Hypothalamus (tissue), 51 donors: ENCODE results near the gene VEPH1.
"Not testable (repeated sequence)": the region's sequence is repeated elsewhere in the genome, so short reads cannot be mapped to it uniquely, and the experiment has no call there.

Source experiments
- DNase-seq, 51 donors: peaks; one replicate each; lab custom pipeline; 2025; lab: John Stamatoyannopoulos, UW

VEPH1 gene

DNA sequence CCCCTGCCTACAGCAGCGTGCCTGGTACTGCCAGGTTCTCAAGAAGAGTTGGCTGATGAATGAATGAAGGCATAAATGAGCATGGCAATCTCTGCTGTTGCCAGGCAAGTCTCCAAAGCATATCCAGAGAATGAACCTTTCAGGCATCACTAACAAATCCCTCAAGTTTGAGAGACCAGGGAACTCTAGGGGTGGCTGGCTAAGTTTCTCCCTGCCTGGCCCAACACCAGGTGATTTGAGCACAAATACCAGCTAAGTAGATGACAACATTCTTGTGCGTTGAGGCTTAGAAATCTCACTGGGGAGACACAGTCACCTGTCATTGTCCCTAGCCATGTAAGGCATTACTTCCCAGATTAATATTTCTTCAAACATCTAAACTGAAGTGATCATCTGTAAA lies 147.9 kb downstream of the VEPH1 start:
- DNase-seq = no peak

DNA sequence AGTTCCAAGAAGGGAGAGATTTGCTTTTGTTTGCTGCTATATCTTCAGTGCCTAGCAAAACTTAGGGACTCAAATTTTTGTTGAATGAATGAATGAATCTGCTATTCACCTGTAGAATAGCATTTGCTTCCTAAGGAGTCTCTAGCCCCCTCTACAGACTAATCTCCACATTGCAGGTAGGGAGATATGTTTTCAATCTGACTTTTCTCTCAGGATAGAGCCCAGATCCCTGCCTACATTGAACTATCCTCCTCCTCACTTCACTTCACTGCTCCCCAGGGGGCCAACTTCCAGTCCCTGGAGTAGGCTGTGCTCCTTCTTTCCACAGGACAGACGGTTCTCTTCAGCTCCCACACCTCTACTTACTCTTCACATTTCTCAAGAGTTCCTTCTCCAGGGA lies 148.5 kb downstream of the VEPH1 start:
- peak in 1 of 51 donors; percentile 16 for DNase-seq

DNA sequence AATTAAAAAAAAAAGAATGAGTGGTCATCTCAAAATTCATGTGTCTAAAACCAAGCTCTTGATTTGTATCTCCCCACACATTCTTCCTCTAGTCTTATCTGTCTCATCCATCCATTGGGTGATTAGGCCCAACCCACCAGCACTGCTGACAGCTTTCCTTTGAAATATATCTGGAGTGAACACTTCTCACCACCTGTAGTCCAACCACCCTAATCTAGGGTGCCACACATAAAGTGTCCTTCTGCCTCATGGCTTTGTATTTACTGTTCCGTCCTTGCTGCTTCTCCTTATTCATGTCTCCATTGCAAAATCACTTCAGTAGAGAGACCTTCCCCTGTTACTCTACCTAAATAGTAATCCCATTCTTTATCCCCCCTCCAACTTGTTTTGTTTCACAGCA lies 149.0 kb downstream of the VEPH1 start:
- DNase-seq = no peak

DNA sequence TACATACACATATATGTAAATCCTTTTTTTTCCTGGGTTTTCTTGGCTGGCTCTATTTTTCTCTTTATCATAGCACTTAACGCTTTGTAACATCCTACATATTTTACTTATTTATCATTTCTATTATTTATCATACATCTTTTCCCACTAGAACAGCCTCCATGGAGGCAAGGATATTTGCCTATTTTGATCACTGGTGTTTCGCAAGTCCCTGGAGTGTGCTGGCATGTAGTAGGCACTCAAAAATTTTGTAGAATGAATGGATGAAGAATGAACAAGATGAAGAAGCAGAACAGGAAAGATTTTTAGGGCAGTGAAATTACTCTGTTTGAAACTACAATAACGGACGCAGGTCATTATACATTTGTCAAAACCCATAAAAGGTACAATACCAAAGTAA lies 149.6 kb downstream of the VEPH1 start:
- no peak for DNase-seq

DNA sequence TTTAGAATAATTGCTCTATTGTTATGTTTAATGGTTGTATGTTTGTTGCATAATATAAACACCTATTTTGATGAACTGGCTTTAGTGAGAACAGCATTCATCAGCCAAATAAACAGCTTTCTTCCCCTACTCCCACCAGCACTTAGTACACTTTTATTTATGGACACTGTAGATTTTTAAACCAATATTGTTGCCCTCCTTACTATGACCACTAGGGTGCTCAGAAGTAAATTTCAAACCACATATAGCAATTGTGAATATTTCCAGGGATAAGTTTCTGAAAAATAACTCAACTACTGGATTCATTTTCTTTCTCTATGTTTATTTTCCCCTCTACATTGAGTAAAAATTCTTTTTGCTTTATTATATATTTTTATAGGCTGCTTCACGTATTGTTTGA lies 151.2 kb downstream of the VEPH1 start:
- no peak for DNase-seq

DNA sequence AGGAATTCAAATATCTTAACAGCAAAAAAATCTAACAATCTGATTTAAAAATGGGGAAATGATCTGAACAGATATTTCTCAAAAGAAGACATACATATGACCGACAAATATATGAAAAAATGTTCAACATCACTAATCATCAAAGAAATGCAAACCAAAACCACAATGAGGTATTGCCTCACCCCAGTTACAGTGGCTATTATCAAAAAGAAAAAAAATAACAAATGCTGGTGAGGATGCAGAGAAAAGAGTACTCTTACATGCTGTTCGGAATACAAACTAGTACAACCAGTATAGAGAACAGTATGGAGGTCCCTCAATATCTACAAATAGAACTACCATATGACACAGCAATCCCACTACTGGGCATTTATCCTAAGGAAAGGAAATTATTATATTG lies 152.6 kb downstream of the VEPH1 start:
- DNase-seq = not testable (repeated sequence)

DNA sequence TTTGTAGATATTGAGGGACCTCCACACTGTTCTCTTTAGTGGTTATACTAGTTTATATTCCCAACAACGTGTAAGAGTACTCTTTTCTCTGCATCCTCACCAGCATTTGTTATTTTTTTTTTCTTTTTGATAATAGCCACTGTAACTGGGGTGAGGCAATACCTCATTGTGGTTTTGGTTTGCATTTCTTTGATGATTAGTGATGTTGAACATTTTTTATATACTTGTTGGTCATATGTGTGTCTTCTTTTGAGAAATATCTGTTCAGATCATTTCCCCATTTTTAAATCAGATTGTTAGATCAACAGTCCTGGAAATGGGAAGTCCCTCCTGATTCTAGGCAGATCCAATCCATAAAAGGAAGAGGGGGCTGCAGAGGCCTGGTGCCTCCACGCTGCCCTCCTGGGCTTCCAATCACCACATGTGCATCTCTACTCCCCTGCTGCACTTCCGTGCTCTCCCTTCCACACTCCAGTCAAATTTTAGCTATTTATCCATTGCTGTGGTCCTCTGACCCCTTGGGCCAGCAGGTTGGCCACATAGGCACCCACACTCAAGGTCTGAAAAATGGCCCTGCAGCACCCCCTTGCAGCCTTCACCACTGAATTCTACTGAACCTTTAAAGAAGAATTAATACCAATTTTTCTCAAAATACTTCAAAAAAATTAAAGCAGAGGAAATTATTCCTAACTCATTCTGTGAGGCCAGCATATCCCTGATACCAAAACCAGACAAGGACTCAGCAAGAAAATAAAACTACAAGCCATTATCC lies 154.7 kb downstream of the VEPH1 start:
- DNase-seq = not testable (repeated sequence)

DNA sequence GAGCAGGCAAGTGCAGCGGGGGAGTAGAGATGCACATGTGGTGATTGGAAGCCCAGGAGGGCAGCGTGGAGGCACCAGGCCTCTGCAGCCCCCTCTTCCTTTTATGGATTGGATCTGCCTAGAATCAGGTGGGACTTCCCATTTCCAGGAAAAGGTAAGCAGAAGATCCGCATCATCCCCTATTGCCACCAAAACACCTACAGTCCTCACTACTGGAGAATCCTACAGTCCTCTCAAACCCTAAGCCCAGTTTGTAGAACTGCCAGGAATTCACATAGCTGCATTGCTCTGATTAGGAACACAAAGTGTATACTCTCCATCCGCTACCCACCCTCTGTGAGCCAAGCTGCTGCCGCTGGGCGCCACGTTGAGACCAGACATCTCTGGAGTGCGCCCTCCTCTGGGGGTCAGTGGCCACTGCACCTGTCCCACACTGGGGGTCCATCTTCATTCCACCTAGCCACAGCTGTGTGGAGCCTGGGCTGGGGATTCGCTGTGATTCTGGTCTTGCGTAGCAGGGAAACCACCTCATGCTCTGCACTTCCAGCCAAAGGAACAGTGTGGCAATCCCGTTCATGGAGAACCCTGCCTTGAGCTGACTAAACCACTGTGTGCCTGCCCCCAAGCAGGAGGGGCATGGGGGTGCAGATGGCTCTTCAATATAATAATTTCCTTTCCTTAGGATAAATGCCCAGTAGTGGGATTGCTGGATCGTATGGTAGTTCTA lies 155.5 kb downstream of the VEPH1 start:
- DNase-seq = no peak

DNA sequence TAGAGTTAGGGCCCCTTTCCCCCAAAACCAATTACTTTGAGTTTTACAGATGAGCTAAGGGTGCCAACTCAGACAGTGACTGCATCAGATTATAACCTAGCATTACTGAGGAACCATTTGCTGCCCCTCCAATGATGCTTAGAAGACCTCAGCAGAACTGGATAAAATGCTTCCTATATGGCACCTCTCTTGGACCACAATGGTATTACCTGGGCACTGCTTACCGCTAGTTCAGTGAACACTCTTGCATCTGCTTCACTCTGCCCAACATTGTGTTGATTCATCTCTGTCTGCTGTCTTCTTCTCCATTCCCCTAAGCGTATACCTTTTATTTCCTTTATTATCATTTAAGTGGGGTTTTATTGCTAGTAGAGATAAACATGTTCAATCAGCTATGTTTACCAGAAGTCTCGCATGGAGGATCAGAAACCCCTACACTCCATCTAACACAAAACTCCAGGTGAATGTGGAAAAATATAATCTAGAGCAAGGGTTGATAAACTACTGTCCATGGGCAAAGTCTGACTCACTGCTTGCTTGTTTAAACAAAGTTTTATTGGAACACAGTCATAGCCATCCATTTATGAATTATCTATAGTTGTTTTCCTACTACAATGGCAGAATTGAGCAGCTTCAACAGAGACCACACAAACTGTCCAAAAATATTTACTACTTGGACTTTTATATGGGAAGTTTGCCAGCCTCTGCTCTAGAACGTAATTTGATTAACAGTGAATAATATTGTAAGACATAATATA lies 166.8 kb downstream of the VEPH1 start:
- no peak for DNase-seq

DNA sequence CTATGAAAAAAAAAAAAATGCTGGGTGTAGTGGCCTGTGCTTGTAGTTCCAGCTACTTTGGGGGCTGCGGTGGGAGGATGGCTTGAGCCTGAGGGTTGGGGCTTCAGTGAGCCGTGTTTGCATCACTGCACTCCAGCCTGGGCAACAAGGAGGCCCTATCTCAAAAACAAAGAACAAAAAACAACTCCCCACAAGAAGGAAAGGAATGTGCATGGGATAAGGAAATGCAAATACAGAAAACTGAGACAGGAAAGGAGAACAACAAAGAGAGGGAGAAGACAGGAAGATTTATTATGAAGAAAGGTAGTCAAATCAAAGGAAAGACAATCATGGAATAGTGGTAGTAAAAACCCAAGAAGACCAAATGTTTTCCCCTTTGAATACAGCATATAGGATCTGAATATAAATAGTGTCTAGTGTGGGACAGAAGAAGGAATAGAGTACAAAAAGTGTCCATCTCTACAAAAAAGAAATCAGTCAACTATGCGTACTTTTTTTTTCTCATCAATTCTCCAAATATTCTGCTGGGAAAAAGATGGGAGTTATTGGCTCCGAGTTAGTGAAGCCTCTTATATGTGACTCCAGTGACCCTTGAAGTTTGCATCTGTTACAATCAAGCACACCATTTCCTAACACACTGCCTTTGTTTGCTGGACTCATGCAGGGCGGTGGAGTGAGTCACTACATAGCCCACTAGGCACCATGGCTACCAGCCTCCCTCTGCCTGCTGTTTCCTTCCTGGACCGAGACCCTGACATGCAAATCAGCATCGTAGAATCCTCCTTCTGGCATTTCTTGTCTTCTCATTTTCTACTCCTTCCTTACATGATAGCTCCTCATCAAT lies 167.8 kb downstream of the VEPH1 start:
- peak in 30 of 51 donors; percentile 1 to 60 (median 23) for DNase-seq

DNA sequence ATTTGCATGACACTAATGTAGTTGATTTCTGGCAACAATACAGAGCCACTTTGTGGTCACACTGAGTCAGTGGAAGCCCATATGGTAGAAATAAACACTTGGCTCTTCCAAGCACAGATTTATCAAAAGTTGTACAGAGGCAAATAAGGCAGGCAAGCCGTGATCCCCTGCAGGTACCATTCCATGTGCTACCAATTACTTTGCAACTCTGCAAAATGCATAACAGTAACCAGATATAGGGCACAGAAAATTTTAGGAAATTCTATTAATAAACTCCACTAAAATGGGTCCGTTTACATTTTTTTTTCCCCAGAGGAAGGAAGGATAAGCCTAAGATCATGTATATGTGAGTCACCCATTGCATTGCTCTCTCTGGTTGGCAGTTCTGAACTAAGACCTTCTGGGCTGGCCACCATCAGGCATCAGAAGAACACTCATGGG lies 169.6 kb downstream of the VEPH1 start:
- no peak for DNase-seq

DNA sequence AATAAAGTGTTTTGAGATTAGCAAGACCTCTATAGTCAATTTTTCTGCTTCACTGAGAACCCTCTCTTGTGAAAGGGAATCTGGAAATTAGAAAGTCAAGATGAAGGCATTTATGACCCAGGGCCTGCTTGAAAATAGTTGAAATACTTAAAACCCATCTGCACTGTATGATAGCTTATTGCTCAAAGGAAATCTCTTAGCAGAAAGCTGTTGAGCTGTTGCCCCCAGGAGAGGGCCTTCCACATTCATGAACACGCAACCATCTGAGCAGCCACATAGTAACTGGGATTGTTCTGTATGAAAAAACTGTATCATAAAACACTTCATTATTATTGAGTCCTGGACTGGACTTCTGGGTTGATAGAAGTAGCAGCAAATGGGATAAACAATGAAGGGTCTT lies 173.0 kb downstream of the VEPH1 start:
- no peak for DNase-seq

DNA sequence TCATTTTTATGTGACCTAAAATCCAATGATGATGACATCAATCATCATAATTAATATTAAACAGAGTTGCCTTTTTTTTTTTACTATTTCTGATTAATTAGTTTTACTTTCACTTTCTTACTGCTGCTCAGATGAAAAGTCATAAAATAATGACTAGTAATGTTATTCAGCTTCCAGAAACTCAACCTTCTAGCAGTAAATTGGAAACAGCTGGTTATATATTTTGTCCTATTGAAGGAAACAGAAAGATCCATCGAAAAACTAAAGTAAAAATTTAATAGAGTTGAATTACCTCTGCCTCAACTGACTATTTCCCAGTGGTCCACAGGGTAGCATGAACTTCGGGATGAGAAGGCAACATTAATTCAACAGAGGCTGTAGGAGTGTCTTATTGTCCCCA lies 173.7 kb downstream of the VEPH1 start:
- no peak for DNase-seq

DNA sequence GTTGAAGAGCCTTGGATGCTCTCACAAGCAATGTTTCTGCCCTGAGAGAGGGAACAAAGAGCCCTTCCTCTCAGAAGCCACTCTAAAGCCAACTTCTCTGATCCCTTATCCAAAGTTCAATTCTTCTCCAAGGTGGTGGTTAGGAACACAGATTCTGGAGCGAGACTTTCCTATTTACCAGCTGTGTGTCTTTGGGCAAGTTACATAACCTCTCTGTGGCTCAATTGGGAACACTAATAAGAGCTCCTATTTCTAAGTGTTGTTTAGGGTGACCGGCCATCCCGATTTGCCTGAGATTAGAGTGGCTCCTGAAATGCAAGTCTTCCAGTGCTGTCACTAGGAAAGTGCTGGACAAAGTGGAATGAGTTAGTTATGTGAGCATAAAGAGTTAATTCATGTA lies 175.4 kb downstream of the VEPH1 start:
- DNase-seq = no peak

DNA sequence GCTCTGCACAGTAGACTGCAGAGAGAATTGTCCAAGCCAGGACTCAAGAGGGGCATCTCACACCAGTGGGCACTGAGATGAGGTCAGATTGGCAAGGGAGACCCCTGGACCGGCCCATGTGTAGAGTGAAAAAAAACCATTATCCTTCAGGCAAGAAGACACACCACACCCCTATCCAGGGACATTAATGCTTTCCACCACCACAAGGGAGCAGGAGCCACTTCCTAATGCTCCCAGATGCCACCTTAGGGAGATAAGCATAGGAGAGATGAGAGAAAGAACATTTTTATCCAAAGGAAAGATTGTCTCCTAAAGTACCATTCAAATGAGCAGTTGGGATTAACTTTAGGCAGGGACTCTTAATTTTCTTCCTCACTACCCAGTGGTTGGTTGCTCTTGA lies 176.2 kb downstream of the VEPH1 start:
- DNase-seq = no peak

DNA sequence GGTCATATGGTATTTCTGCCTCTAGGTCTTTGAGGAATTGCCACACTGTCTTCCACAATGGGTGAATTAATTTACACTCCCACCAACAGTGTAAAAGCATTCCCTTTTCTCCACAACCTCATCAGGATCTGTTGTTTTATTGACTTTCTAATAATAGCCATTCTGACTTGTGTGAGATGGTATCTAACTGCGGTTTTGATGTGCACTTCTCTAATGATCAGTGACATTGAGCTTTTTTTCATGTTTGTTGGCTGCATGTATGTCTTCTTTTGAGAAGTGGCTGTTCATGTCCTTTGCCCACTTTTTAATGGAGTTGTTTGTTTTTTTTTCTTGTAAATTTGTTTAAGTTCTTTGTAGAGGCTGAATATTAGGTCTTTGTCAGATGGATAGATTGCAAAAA lies 178.3 kb downstream of the VEPH1 start:
- not testable (repeated sequence) for DNase-seq

DNA sequence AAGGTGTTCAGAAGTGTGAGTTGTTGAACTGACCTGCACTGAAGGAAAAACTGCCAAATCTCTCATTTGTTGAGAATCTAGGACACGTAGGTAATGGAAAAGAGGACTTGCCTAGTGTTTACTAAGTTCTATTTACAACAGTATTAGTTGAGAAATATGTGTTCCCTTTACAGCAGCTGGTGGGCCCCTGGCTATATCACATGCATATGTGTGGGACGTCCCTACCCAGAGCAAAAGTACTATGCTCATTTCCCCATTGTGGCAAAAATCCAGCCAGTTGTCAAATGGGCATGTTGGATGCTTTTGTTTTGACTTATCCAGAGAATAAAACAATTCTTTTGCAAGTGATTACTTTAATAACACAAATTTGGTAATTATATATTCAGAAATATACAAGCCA lies 179.9 kb downstream of the VEPH1 start:
- DNase-seq = no peak

DNA sequence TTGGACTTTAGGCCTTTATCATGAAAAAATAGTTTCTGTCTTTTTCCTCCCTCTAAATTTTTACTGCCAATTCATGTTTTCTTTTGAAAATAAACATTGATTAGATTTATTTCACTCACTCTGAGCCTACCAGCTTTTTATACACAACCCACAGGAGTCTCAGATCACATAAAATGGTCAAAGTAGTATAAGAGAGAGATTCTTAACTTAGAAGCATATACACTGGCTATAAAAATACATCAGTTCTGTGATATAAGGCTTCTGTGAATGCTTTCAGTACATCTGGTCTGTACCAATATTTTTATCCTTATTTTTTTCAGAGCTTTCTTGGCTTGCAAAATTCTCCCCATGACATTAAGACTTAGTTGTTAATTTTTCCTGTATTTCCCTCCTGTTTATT lies 183.5 kb downstream of the VEPH1 start:
- DNase-seq = no peak

DNA sequence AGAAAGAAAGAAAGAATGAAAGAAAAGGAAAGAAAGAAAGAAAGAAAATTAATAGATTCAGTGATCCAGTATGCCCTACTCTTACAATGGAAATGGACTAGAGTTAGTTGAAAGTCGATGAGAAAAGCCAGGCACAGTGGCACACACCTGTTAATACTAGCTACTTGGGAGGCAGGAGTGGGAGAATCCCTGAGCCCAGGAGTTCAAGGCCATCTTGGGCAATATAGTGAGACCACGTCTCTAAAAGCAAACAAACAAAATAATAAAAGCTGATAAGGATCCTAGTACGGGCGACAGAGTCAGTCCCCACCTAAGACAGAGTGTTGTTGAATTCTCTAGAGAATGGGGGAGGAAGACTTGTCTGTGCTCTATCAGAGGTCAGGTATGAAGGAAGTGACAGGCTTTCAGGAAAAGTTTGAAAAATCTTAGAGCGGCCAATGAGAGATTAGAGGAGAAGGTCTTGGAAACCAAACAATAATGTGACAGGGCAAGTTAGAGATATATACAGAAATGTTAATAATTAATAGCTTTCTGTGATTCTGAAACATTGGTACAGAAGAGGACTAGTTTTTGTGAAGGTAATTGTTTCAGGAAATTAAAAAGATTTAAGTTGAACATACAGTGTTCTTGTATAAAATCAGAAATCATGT lies 184.5 kb downstream of the VEPH1 start:
- no peak for DNase-seq

DNA sequence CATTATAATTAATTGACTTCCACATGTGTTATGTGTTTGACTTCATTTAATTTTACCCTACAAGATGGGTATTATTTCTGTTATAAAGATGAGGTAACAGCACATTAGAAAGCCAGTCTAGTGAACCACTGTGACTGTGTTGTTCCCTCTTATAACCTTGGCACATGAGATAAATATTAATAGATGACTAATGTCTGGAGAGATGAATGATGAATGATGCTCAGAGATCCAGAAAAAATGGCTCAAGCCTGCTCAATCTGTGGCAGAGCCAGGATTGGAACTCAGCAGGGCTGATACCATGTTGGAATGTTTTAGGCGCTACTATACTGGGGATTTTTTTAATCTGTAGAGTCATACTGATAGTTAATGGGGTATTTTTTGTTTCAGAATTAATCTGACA lies 185.3 kb downstream of the VEPH1 start:
- no peak for DNase-seq
